ENCODE measurements around the gene BORCS8.

The BORCS8 gene

DNA sequence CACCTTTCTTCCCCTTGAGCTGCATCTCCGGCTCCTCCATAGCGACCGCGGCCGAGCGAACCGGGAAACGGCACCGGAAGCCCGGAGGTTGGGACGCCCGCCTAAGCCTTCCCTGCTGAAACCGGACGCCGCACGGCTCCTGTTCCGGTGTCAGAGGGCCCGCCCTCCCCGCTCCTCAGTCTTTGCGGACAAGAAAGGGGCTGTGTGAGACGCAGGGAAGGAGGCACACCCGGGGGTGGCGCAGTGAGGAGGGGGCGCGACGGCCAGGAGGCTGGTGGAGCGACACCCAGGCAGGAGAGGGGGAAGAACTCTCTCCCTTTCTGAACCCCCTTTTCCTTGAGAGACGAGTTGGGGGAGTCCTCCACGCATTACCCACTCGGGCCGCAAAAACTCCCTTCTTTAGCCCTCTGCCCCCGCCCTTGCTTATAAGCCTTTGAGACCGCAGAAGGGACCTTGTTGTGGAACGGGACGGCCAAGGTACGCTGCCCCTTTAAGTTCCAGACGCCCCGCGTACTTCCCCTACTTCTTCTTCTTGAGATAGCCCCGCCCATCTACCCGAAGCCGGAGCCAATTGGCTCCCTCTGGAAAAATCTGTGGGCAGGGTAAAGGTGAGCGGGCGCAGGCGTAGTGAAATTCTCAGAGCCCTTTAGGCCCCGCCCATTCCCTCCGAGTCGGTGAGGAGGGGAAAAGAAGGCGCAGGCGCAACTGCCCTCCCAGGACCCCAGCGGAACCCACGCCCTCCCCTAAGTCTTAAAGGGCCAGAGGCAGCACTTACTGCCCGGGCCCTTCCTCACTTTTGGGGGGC, at the start of gene BORCS8, which contains the start of gene RFXANK:
Gene BORCS8 (minus strand): TSS at position 75 of the 805 bp plus-strand sequence. CDS start 35 bp downstream, at position 40.
Gene RFXANK (plus strand): TSS at position 181 of the 805 bp plus-strand sequence. CDS start 1,689 bp downstream, outside the sequence.
- peaks cover 39% of the 10 kb centered on the region for H3K4me1 Mint-ChIP-seq (ENCODE audit: low read depth)
- no peaks in the 10 kb centered on the region for H3K9me3 Mint-ChIP-seq
- H3K27ac Mint-ChIP-seq = peak within 1 kb of the TSS; percentile 96

DNA sequence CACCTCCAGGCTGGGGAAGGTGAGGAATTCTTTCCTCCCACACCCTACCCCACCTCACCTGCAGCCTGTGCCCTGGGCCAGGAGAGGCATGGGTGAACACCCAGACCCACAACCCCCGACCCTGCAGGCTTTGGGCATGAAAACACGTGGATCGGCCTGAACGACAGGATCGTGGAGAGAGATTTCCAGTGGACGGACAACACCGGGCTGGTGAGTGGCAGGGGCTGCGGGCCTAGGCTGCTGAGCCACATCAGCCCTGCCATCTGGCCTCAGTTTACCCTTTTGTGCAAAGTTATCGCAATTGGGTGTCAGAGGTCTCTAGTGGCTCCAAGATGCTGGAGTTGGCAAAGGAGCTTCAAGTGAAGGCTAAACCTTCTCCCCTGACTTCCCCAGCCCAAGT, 48.5 kb upstream of the BORCS8 start:
- Mint-ChIP-seq H3K27ac (no peak overlapping the region), H3K27me3 (no peaks in the 10 kb centered on the region), H3K9me3 (peaks cover 7% of the 10 kb centered on the region), H3K36me3 (ENCODE audit: low read depth) (no peaks in the 10 kb centered on the region), H3K4me3 (no peak overlapping the region), H3K4me1 (ENCODE audit: low read depth) (no peaks in the 10 kb centered on the region)

More for the DNA sequence above, at the start of gene BORCS8, which contains the start of gene RFXANK:
- Mint-ChIP-seq H3K27me3 (no peaks in the 10 kb centered on the region), H3K36me3 (ENCODE audit: low read depth) (peaks cover 6% of the 10 kb centered on the region), H3K4me3 (peak within 1 kb of the TSS; percentile 95)

DNA sequence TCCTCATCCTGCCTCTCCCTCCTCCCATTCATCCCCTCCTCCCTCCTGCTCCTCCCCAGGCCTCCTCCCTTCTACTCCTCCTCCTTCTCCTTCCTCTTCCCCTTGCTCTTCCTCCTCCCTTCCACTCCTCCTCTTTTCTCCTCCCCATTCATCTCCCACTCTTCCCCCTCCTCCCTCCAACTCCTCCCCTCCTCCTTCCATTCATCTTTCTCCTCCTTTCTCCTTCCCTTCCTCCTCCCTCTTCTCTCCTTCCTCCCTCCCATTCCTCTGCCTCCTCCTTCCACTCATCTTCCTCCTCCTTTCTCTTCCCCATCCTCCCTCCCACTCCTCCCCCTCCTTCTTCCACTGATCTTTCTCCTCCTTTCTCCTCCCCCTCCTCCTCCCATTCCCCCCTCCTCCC, 47.7 kb upstream of the BORCS8 start:
- Mint-ChIP-seq H3K4me3 (no peak overlapping the region), H3K27ac (no peak overlapping the region), H3K4me1 (ENCODE audit: low read depth) (no peaks in the 10 kb centered on the region), H3K36me3 (ENCODE audit: low read depth) (no peaks in the 10 kb centered on the region), H3K9me3 (peaks cover 7% of the 10 kb centered on the region), H3K27me3 (no peaks in the 10 kb centered on the region)

DNA sequence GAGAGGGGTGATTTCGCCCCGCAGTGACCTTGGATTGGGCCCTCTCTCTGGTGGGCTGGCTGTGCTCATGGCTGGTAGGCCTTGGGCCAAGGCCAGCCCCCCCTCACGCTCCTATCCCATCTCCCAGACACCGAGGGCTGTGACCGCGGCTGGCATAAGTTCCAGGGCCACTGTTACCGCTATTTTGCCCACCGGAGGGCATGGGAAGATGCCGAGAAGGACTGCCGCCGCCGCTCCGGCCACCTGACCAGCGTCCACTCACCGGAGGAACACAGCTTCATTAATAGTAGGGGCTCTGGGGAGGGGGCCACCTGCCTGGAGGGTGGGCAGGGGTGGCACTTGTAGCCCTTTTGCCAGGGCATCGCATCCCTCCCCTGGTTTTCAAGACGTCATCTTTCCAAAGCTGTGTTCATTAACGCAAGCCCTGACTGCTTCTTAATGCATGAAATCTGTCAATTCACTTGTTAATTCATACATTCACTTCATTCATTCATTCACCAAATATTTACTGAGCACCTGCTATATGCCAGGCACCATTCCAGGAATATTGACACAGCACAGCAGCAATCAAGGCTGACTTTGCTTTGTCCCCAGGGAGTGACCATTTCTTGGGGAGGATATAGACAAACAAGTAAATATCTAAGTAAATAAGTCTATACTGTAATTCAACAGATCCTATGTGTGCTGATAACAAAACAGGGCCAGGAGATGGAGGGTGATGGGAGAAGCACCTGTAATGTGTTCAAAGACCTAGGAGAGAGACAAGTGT, 46.4 kb upstream of the BORCS8 start:
- H3K27me3 Mint-ChIP-seq = no peaks in the 10 kb centered on the region
- H3K36me3 Mint-ChIP-seq (ENCODE audit: low read depth) = no peaks in the 10 kb centered on the region
- H3K4me1 Mint-ChIP-seq (ENCODE audit: low read depth) = no peaks in the 10 kb centered on the region
- H3K27ac Mint-ChIP-seq = no peak overlapping the region
- peaks cover 18% of the 10 kb centered on the region for H3K9me3 Mint-ChIP-seq
- H3K4me3 Mint-ChIP-seq = no peak overlapping the region

DNA sequence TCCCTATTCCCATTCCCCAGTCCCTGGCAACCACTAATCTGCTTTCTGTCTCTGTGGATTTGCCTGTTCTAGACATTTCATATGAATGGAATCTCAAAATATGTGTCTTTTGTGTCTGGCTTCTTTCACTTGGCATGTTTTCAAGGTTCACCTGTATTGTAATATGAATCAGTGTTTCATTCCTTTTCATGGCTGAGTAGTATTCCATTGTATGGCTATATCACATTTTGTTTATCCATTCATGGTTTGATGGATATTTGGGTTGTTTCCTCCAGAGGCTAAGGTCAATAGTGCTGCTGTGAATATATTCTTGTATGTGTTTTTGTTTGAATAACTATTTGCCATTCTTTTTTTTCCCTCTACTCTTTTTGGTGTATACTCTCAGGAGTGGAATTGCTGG, 44.2 kb upstream of the BORCS8 start:
- no peak overlapping the region for H3K27ac Mint-ChIP-seq
- H3K4me3 Mint-ChIP-seq = no peak overlapping the region
- no peaks in the 10 kb centered on the region for H3K27me3 Mint-ChIP-seq
- no peaks in the 10 kb centered on the region for H3K4me1 Mint-ChIP-seq (ENCODE audit: low read depth)
- peaks cover 19% of the 10 kb centered on the region for H3K9me3 Mint-ChIP-seq
- H3K36me3 Mint-ChIP-seq (ENCODE audit: low read depth) = no peaks in the 10 kb centered on the region

DNA sequence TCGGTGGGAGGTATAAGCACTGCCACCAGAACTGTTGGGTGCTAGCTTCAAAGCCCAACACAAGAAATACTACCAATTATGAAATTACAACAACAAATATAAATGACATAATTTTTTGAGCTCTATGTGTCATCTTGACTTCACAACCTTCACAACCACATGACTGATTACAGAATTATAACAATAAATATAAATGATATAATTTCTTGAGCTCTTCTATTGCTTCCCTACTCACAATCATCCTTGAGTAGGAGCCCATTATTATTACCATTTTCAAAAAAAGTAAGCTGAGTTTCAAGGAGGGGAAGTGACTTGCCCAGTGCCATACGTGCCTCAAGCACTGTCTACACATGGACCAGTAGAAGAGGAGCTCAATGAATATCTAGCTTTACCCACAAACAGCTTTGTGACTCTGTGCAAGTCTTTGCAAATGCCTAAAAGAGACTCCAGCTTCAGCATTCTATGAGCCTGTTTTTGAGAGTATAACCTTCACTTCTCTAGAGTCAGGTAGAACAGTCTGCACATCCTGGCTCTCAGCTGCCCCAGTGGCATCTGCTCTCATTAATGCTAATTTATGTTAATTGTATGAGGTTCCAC, 42.4 kb upstream of the BORCS8 start:
- Mint-ChIP-seq H3K4me1 (ENCODE audit: low read depth) (no peaks in the 10 kb centered on the region), H3K27me3 (no peaks in the 10 kb centered on the region), H3K4me3 (no peak overlapping the region)

DNA sequence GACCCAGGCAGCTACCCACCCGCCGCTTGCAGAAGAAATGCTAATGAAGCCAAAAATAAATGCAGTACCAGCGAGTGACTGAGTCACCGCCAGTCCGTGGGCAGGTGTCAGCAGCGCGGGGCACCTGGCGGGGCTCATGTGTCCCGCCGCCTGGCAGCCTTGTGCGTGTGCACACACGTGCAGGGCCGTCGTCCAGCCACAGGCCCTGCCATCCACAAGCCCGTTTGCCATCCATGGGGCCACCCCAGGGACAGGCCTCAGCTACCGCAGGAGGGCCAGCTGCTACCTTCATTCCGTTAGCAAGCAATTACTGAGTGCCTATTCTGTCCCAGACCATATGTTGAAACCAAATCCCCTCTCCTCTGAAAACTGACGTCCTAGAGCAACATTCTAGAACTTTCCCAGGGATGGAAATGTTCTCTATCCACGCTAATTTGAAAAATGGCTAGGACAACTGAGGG, 40.3 kb upstream of the BORCS8 start:
- no peaks in the 10 kb centered on the region for H3K36me3 Mint-ChIP-seq (ENCODE audit: low read depth)

More for the DNA sequence above, 42.4 kb upstream of the BORCS8 start:
- Mint-ChIP-seq H3K27ac (no peak overlapping the region), H3K36me3 (ENCODE audit: low read depth) (no peaks in the 10 kb centered on the region), H3K9me3 (peaks cover 19% of the 10 kb centered on the region)

DNA sequence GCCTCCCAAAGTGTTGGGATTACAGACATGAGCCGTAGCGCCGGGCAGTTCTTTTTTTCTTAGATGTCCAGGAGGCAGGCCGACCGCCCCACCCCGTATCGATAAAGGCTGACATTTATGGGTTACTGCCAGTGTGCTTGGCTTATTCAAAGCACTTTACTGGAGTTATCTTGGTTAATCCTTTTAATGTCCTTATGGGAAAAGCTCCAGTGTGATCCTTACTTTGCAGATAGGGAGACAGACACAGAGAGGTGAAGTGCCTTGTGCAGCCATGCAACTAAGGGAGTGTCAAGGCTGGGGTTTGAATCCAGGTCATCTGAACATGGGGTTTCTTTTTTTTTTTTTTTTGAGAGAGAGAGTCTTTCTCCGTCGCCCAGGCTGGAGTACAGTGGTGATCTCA, 39.0 kb upstream of the BORCS8 start:
- Mint-ChIP-seq H3K27ac (no peak overlapping the region), H3K4me1 (ENCODE audit: low read depth) (no peaks in the 10 kb centered on the region), H3K4me3 (no peak overlapping the region), H3K36me3 (ENCODE audit: low read depth) (no peaks in the 10 kb centered on the region), H3K27me3 (peaks cover 16% of the 10 kb centered on the region), H3K9me3 (peaks cover 15% of the 10 kb centered on the region)

More for the DNA sequence above, 40.3 kb upstream of the BORCS8 start:
- H3K9me3 Mint-ChIP-seq = peaks cover 19% of the 10 kb centered on the region
- no peak overlapping the region for H3K4me3 Mint-ChIP-seq
- H3K27ac Mint-ChIP-seq = no peak overlapping the region
- no peaks in the 10 kb centered on the region for H3K4me1 Mint-ChIP-seq (ENCODE audit: low read depth)
- H3K27me3 Mint-ChIP-seq = peaks cover 12% of the 10 kb centered on the region

DNA sequence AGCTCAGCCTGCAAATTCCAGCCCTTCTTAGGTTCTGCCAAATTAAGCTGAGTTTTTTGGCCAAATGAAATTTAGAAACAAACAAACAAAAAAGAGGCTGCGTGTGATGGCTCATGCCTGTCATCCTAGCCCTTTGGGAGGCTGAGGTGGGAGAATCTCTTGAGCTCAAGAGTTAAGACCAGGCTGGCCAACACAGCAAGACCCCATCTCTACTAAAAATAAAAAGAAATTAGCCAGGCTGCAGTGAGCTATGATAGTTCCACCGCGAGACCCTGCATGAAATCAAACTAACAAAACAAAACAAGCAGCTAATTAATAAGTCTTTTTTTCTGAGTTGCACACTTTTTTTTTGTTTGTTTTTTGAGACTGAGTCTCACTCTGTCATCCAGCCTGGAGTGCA, 37.7 kb upstream of the BORCS8 start:
- H3K27me3 Mint-ChIP-seq = peaks cover 16% of the 10 kb centered on the region
- H3K36me3 Mint-ChIP-seq (ENCODE audit: low read depth) = no peaks in the 10 kb centered on the region
- H3K4me3 Mint-ChIP-seq = no peak overlapping the region
- H3K27ac Mint-ChIP-seq = no peak overlapping the region
- H3K4me1 Mint-ChIP-seq (ENCODE audit: low read depth) = no peaks in the 10 kb centered on the region
- peaks cover 12% of the 10 kb centered on the region for H3K9me3 Mint-ChIP-seq

DNA sequence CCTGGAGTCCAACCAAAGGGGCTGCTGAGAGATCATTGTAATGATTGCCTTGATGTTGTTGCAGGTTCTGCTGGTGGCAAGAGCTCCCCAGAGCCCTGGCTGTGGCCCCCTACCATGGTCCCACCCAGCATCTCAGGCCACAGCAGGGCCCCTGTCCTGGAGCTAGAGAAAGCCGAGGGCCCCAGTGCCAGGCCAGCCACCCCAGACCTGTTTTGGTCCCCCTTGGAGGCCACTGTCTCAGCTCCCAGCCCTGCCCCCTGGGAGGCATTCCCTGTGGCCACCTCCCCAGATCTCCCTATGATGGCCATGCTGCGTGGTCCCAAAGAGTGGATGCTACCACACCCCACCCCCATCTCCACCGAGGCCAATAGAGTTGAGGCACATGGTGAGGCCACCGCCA, 35.3 kb upstream of the BORCS8 start:
- H3K27ac Mint-ChIP-seq = no peak overlapping the region
- peaks cover 22% of the 10 kb centered on the region for H3K27me3 Mint-ChIP-seq
- H3K4me3 Mint-ChIP-seq = no peak overlapping the region
- no peaks in the 10 kb centered on the region for H3K36me3 Mint-ChIP-seq (ENCODE audit: low read depth)
- no peaks in the 10 kb centered on the region for H3K4me1 Mint-ChIP-seq (ENCODE audit: low read depth)
- H3K9me3 Mint-ChIP-seq = no peaks in the 10 kb centered on the region

DNA sequence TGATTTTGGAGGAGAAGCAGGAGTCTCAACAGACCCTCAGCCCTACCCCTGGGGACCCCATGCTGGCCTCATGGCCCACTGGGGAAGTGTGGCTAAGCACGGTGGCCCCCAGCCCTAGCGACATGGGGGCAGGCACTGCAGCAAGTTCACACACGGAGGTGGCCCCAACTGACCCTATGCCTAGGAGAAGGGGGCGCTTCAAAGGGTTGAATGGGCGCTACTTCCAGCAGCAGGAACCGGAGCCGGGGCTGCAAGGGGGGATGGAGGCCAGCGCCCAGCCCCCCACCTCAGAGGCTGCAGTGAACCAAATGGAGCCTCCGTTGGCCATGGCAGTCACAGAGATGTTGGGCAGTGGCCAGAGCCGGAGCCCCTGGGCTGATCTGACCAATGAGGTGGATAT, 34.7 kb upstream of the BORCS8 start:
- Mint-ChIP-seq H3K27me3 (peaks cover 22% of the 10 kb centered on the region), H3K27ac (no peak overlapping the region), H3K4me3 (no peak overlapping the region), H3K4me1 (ENCODE audit: low read depth) (no peaks in the 10 kb centered on the region), H3K9me3 (no peaks in the 10 kb centered on the region), H3K36me3 (ENCODE audit: low read depth) (no peaks in the 10 kb centered on the region)

DNA sequence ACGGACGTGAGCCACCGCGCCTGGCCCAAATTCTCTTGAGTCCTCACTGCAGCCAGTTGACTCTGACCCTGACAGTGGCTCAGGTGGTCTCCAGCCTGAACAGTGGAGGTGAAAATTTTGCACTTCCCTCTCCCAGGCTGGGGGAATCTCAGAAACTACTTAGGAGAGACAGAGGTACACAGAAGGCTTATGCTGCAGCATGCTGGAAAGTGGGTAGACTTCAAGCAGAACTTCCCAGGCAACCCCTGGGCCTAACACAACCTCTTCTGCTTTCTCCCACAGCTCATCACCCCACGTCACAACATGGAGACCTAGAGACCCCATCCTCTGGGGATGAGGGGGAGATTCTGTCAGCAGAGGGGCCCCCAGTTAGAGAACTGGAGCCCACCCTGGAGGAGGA, 34.3 kb upstream of the BORCS8 start:
- no peak overlapping the region for H3K4me3 Mint-ChIP-seq
- H3K9me3 Mint-ChIP-seq = no peaks in the 10 kb centered on the region
- H3K36me3 Mint-ChIP-seq (ENCODE audit: low read depth) = no peaks in the 10 kb centered on the region
- peaks cover 22% of the 10 kb centered on the region for H3K27me3 Mint-ChIP-seq
- no peak overlapping the region for H3K27ac Mint-ChIP-seq
- H3K4me1 Mint-ChIP-seq (ENCODE audit: low read depth) = no peaks in the 10 kb centered on the region

DNA sequence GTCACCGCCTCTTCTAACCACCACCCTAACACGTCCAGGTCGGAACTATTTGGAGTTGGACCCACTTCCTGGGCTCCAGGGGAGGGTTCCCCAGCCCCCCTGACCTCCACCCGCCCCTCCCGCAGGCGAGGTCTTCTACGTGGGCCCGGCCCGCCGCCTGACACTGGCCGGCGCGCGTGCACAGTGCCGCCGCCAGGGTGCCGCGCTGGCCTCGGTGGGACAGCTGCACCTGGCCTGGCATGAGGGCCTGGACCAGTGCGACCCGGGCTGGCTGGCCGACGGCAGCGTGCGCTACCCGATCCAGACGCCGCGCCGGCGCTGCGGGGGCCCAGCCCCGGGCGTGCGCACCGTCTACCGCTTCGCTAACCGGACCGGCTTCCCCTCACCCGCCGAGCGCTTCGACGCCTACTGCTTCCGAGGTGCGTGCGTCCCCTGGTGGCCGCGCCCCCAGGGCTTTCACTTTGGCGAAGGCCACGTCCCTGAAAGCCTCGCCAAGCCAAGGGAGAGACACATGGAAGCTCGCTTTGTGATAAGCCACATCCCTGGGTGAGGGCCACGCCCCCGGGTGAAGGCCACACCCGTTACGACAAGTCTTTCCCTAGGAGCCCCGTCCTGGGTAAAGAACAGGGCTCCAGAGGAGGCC, 33.0 kb upstream of the BORCS8 start:
- Mint-ChIP-seq H3K9me3 (no peaks in the 10 kb centered on the region), H3K4me1 (ENCODE audit: low read depth) (no peaks in the 10 kb centered on the region), H3K27ac (no peak overlapping the region), H3K36me3 (ENCODE audit: low read depth) (no peaks in the 10 kb centered on the region), H3K27me3 (peaks cover 22% of the 10 kb centered on the region), H3K4me3 (peak overlapping the region; percentile 62)

DNA sequence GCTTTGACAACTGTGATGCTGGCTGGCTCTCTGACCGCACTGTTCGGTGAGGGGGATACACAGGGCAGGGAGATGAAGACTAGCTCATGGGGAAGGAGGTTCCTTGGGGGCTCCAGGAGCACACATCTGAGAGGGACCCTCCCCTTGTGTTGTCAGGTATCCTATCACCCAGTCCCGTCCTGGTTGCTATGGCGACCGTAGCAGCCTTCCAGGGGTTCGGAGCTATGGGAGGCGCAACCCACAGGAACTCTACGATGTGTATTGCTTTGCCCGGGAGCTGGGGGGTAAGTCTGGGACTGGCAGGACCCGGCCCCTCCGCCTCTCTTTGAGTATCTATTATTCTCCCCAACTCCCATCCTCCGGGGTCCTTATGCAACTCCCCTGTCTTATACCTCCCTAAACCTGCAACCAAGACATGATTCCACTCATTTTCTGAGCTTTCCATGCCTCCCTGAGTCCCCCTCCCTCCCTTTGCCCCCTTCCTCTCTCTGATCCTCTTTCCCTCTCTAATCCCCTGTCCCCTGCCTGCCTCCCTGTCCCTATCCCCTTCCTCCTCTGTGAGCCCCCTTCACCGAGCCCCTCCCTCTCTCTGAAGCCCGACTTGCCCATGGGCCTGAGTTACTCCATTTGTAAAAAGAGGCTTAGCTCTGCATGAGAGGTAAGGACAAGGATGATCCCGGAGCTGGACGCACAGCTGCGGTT, 32.3 kb upstream of the BORCS8 start:
- Mint-ChIP-seq H3K27ac (no peak overlapping the region), H3K4me1 (ENCODE audit: low read depth) (no peaks in the 10 kb centered on the region), H3K27me3 (peaks cover 22% of the 10 kb centered on the region)

More for the DNA sequence above, 32.3 kb upstream of the BORCS8 start:
- Mint-ChIP-seq H3K36me3 (ENCODE audit: low read depth) (no peaks in the 10 kb centered on the region), H3K4me3 (peak overlapping the region; percentile 55), H3K9me3 (no peaks in the 10 kb centered on the region)

All from stimulated activated naive CD8-positive, alpha-beta T cell treated with anti-CD3 and anti-CD28 coated beads, Interleukin-15, Interleukin-2, amounts not matched to agents 100 ng/mL and 50 ng/mL, for 24 hours (primary cell).